Gastroesophageal sphincter (tissue), 3 donors: ENCODE data around the gene DBR1.
A peak's percentile ranks its signal among the peaks of the same experiment; 100 is the strongest.

Experiments
- POLR2AphosphoS5 ChIP-seq: sonication (generic); formaldehyde crosslinking; IDR thresholded peaks from one replicate; pipeline ENCODE4 v1.6.1; 2017; ENCODE audit warnings: antibody characterized with exemption
- TF ChIP-seq, protein P1 (sequence below), 4 experiments: fragments of 200-600 bp in 2 of 4; fragments of 450-650 bp in 2 of 4; sonication (generic) in 1 of 4; IDR thresholded peaks; one replicate each; pipeline ENCODE4 v1.5.1; 2017 to 2019; ENCODE audit warnings: antibody characterized with exemption in 4 of 4, mild to moderate bottlenecking in 2 of 4, moderate library complexity in 2 of 4

DNA sequence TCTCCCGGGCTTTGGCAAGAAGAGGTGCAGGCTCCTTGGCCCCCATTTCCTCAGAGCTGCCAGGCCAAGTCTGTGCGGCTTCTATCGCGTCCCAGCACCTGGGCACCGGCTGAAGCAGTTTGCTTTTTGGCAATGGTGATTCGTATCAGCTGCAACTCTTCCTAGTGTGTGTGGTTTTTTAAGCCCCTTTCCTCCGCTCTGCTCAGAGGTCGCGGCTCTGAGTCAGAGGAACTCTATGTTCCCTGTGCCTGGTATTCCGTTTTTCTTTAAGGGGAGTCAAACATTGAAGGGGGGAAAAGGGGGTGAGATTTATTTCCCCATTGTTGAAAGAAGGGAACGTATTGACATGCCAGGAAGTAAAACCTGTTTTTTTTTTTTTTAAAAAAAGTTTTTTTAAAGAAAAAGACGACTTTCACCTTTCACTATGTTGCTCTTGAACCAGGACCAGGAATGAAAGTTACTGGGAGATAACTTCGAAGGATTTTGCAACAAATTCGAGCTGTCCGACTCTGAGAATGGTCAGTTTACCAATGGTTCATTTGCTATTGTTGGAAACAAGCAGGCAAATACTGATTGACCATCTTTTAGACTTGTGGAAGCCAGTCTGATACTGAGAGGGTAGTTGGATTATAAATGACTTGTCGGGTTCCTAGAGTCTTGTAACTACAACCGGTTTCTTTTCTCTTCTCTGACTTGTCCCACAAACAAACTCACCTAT is 13.5 kb upstream of the DBR1 start:
- TF ChIP-seq, protein P1, sequence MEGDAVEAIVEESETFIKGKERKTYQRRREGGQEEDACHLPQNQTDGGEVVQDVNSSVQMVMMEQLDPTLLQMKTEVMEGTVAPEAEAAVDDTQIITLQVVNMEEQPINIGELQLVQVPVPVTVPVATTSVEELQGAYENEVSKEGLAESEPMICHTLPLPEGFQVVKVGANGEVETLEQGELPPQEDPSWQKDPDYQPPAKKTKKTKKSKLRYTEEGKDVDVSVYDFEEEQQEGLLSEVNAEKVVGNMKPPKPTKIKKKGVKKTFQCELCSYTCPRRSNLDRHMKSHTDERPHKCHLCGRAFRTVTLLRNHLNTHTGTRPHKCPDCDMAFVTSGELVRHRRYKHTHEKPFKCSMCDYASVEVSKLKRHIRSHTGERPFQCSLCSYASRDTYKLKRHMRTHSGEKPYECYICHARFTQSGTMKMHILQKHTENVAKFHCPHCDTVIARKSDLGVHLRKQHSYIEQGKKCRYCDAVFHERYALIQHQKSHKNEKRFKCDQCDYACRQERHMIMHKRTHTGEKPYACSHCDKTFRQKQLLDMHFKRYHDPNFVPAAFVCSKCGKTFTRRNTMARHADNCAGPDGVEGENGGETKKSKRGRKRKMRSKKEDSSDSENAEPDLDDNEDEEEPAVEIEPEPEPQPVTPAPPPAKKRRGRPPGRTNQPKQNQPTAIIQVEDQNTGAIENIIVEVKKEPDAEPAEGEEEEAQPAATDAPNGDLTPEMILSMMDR (IDR thresholded peaks at IDR 0.05), result no peak
- peak; percentile 96 for TF ChIP-seq POLR2AphosphoS5
